HG02943 (cell line): Measurements from ENCODE around the gene ANKH.
"Not testable (repeated sequence)": the region's sequence is repeated elsewhere in the genome, so short reads cannot be mapped to it uniquely, and the experiment has no call there.

ENCODE experiments used
- ATAC-seq: cut with Tn5 transposase; IDR thresholded peaks from one replicate; pipeline ENCODE4 v1.9.1; 2021; ENCODE audit warnings: mild to moderate bottlenecking, low read depth, moderate library complexity; ENCODE audit not compliant: unreplicated experiment

Gene ANKH

DNA sequence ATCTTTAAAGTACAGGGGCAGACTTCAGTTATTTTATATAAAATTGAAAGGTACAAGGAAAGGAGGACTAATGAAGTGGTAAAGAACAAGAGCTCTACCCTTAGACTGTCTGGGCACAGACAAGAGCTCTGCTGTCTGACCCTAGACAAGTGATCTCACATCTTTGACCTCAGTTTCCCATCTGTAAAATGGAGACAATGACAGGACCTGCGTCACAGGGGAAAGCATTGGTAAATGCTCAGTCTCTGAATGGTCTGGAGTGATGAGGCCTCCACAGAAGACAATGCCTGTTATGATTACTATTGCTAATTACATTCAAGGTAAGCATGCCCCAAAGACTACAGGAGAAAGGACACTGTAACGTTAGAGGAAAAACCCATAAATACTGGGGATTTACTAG is 37.5 kb downstream of the ANKH start:
- no peak for ATAC-seq

DNA sequence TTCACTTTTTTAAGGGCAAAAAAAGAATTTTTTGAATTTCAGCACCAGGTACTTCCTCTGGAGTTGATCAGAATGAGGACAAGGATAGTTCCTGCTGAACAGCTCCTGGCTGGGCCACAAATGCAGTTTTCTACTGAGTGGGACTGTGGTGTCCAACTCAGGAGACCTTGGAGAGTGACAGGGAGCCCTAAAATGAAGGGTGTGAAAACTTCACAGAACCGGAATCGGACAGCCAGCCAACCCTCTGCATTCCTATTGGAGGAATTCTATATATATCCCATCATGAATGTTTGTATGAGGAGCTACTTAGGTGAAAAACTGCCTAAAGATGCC is 40.6 kb downstream of the ANKH start:
- ATAC-seq: no peak

DNA sequence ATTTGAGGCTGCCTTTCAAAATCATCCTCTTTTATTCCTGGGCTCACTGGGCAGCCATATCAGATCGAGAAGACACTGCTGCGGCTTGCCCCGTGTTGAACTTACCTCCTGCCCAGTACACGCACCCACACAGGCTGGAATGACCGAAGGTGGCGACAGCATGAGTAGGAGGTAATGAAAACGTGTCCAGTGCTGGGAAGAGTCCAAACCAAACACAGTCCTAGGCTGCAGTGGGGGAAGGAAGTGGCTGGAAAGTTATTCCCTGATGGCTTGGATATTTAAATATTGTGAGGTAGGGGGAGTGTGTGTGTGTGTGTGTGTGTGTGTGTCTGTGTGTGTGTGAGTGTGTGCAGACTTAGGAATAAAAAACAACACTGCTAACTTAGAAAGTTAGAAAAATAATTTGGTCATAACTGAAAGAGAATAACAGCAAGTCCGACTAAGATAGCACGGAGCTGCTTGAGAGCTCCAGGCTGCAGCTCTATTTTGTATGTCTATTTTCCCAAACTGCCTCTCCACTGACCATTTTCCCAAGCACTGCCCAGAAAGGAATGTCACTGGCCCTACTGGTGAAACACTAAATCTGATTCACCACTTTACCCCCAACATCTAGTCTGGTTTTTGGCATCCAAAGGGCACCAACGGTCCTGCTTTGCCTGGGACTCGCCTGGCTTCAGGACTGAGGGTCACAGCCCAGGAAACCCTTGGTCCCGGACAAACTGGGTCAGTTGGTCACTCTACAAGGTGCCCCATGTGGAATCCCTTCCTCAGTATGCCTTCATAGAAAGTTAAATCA is 41.2 kb downstream of the ANKH start:
- no peak for ATAC-seq

DNA sequence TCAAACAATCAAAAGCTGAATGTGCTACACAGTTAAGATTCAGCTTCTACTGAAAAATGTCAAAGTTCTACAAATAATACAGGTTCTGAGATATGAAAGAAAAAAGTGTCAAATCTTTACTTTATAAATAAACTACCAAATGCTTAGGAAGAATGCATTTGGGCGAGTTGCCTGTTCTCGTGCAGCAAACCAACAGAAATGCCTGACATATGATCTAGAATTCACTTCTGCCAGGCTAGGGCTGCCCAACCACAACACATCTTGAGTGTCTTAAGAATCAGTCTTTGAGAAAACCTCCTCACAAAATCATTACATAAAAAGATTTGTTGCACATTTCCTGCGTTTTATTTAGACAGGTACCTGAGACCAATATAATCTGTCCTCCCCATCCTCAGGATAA is 42.2 kb downstream of the ANKH start:
- no peak for ATAC-seq

GRCh38 chr5:14826714-14827113 is 44.9 kb downstream of the ANKH start:
- ATAC-seq: no peak

- no peak for ATAC-seq
Measured at GRCh38 chr5:14825977-14826376, 45.6 kb downstream of the ANKH start.

DNA sequence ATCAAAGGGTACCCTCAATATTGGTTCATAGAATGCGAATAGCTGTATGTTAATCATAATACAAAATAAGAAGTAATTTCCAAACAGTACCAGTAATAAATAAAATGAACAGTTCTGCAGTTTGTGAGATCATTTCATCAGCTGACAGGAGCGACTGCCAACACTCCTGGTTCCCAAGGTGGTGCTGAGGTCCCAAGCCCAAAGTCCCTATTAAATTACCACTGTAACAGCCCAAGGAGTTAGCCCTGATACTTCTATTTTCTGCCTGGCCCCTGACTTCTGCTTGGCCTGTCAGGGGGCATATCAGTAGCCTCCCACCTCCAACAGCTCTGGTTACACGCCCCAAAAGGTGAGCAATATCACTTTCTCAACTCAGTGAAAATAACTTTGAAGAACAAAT is 47.1 kb downstream of the ANKH start:
- no peak for ATAC-seq

- ATAC-seq: no peak
Measured at GRCh38 chr5:14821100-14821845, 50.3 kb downstream of the ANKH start.

DNA sequence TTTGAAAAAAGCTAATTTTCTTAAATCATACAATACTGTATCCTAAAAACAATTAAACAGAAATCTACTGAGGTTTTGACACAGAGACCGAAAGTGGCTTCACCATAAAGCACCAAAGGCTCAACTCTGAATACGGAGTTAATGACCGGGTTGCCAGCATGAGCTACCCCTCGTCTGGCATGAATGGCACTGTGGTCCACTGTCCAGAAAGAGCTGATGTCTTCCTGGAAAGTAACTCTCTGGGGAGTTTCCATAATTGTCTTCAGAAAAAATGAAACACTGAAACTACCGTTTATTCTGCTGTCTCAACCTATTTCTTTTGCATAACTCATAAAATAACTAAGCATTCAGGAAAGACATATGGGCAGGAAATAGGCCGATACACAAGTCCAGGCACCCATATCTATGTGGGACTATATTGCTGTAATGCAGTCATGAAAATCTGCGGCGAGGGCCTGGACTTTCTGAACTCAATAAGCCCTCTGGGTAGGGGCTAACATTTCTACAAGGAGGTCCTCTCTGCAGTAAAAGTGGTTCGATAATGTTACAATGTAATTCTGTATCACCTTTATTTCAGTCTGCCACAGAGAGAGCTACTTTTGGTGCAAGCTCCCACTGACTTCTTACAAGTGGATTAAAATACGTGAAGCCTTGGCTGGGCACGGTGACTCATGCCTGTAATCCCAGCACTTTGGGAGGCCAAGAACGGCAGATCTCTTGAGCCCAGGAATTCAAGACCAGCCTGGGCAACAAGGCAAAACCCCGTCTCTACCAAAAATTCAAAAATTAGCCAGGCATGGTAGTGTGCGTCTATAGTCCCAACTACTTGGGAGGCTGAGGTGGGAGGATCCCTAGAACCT is 52.4 kb downstream of the ANKH start:
- no peak for ATAC-seq

- ATAC-seq: not testable (repeated sequence)
Measured at GRCh38 chr5:14817762-14818136, 53.8 kb downstream of the ANKH start.

DNA sequence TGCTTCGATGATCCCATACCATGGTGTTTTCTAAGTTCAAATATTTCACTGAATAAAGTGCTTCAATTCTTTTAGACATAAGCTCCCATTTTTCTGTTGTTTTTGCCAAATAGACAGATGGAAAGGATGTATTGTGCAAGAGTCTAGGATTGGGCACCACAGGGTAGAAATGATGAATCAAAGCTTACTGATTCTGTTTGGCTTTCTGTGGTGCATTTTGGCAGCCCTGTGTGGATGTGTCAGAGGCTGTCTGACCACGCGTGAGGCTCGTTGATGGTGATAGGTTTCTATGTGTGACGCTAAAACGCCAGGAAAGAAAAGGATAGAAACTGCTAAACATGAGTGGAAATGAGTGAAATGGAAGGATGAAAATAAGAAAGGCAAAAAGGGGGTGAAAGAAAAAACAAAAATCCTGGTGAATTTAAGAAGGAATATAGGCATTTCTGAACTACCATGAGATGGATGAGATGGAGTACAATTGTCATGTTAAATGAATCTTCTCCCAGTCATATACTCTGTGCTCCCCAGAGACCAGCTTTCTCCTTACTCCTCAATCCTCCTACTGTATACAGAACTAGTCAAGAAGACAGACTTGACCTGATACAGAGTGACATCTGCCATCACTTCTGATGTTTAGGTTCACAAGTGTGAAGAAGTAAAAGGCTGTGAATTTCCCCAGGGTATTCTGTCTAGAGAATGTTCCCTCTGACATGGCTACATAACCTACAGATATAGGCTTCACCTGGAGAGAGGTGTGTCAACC is 54.4 kb downstream of the ANKH start:
- ATAC-seq: no peak

DNA sequence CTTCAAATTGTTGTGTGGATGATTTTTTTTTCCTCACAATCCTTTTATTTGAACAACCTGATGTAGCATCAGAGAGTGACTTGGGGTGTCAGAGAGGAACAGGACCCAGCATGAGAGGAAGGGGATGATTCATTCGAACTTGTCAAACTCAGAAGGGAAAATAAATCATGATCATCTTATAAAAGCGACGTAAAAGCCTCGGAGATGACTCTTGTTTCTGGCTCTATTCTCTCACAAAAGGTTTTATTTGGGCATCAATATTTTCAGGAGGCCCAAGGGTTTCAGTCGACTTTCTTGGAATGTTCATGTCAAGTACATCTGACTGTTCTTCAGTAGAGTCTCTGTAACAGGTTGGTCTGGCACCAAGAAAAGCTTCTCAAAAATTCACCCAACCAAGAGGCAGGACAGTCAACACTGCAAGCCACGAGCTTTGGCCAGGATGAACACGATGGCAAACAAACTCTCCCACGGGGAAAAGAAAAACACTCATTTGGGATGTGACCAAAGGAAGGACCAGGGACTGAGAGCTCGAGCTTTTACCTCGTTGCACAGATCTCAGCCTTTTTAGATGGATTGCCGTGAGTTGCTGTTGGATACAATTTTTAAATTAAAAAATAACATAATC is 55.1 kb downstream of the ANKH start:
- no peak for ATAC-seq

GRCh38 chr5:14813747-14814146 is 57.8 kb downstream of the ANKH start:
- no peak for ATAC-seq

- no peak for ATAC-seq
Measured at GRCh38 chr5:14812166-14812565, 59.4 kb downstream of the ANKH start.

DNA sequence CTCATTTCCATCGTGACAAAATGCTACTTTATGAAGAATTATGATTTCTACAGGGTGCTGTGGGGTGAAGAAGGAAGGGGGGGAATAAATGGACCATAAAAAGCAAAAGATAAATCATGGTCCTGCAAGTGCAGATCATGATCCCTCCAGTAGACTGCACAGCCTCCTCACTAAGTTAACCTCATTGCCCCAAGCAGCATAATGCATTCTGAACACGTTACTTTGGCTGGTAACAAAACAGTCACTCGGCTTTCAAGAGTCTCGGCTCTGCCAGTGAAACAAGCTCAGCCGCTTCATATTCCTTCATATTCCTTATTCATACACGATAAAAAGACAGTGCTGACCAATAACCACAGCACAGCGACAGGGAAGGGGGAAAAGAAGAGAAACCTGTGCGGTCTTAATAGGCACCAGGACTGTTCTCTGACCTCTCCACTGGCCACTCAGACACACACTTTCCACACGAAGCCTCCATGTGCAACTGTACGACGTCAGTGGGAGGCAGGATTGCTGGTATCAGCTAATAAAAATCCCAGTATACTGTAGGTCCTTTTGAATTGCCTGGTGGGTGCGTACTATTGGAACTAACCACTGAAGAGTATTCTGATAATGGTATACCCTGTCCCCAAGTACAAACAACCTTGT is 60.5 kb downstream of the ANKH start:
- ATAC-seq: no peak

DNA sequence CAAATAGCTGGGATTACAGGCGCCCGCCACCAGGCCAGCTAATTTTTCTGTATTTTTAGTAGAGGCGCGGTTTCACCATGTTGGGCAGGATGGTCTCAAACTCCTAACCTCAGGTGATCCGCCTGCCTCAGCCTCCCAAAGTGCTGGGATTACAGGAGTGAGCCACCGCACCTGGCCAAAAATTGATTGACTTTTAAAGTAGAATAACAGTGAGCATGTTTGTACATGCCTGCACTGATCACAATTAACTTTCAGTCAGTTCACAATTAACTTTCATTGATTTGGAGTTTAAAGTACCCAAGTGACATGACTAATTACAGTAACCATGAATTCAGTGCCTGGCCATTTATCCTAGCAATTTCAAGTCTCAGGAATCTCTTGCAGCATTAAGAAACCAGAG is 61.3 kb downstream of the ANKH start:
- no peak for ATAC-seq

GRCh38 chr5:14809369-14810155 is 62.0 kb downstream of the ANKH start:
- ATAC-seq: peak; percentile 98

- ATAC-seq: no peak
Measured at GRCh38 chr5:14807471-14807870, 64.1 kb downstream of the ANKH start.

- ATAC-seq: no peak
Measured at GRCh38 chr5:14806456-14806855, 65.1 kb downstream of the ANKH start.
